ENCODE measurements around the gene HSPA9.

DNA sequence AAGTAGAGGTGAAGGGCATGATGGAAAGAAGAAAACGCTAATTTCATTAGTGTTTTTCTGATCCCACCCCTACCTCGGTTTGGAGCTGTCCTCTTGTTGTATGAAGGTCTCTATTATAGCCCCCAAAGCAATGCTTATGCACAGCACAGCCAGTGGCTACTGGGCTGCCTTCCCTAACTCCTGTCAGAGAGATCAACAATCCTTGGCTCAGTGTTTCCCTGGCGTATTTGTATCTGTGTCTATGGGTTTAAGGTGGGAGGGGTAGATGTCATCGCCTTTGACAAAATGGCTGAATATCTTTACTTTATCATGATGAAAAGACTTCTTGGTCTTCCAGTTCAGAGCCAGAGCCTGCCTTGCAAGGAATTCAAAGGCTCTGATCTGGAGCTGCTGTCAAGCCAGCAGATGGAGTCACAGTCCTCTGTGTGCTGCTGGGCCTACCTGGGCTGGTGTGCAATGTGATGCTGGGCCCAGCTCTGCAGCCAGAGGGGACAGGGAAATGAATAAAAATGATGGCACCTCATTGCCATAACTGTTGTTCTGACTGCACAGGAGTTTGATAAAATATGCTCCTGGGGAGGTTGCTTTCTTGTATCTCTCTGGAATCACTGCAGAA is 20.1 kb upstream of the HSPA9 start:
- no peak for TF ChIP-seq CBX2 (IDR thresholded peaks at IDR 0.05; ENCODE audit: borderline replicate concordance, low read depth)
- TF ChIP-seq, protein P1, sequence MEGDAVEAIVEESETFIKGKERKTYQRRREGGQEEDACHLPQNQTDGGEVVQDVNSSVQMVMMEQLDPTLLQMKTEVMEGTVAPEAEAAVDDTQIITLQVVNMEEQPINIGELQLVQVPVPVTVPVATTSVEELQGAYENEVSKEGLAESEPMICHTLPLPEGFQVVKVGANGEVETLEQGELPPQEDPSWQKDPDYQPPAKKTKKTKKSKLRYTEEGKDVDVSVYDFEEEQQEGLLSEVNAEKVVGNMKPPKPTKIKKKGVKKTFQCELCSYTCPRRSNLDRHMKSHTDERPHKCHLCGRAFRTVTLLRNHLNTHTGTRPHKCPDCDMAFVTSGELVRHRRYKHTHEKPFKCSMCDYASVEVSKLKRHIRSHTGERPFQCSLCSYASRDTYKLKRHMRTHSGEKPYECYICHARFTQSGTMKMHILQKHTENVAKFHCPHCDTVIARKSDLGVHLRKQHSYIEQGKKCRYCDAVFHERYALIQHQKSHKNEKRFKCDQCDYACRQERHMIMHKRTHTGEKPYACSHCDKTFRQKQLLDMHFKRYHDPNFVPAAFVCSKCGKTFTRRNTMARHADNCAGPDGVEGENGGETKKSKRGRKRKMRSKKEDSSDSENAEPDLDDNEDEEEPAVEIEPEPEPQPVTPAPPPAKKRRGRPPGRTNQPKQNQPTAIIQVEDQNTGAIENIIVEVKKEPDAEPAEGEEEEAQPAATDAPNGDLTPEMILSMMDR (IDR thresholded peaks at IDR 0.05): no peak
- TF ChIP-seq RAD21 (conservative IDR thresholded peaks at IDR 0.05 in 1 of 2, IDR thresholded peaks at IDR 0.05 in 1 of 2): peak in 1 of 2 experiments; percentile 17; a peak in 1 of 5 replicates
- TF ChIP-seq, protein P2, sequence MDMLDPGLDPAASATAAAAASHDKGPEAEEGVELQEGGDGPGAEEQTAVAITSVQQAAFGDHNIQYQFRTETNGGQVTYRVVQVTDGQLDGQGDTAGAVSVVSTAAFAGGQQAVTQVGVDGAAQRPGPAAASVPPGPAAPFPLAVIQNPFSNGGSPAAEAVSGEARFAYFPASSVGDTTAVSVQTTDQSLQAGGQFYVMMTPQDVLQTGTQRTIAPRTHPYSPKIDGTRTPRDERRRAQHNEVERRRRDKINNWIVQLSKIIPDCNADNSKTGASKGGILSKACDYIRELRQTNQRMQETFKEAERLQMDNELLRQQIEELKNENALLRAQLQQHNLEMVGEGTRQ (IDR thresholded peaks at IDR 0.05): no peak
- no peak for TF ChIP-seq PHF8 (IDR thresholded peaks at IDR 0.05; ENCODE audit: borderline replicate concordance, low read depth)
- TF ChIP-seq POLR2A (IDR thresholded peaks at IDR 0.05; ENCODE audit: low read length): no peak
- no peak for TF ChIP-seq HDAC2 (IDR thresholded peaks at IDR 0.05)
- no peak for TF ChIP-seq CEBPB (IDR thresholded peaks at IDR 0.05)
- no peak for TF ChIP-seq EP300 (IDR thresholded peaks at IDR 0.05)
- TF ChIP-seq SMC3 (IDR thresholded peaks at IDR 0.05): no peak
